ENCODE data around the gene MAPKAPK2.

MAPKAPK2 gene

GRCh38 chr1:206678490-206678889 lies 6.2 kb upstream of the MAPKAPK2 start:
- intact Hi-C loops (cut with DNase I) = no loop called here

GRCh38 chr1:206679738-206680211 lies 4.9 kb upstream of the MAPKAPK2 start:
- peak in 1 of 42 donors; percentile 13 for DNase-seq
- intact Hi-C loops (cut with DNase I) = loop anchor here (2.0 kb wide), 1 partner anchor 15 kb away; no protein-coding TSS in a partner anchor

More at GRCh38 chr1:206678490-206678889, 6.2 kb upstream of the MAPKAPK2 start:
- no peak for DNase-seq

- intact Hi-C loops (cut with DNase I) = loop anchor here (2.0 kb wide), 1 partner anchor 15 kb away; no protein-coding TSS in a partner anchor
- DNase-seq = peak in 38 of 42 donors; percentile 16 to 76 (median 52)
Observed at GRCh38 chr1:206680279-206680678, 4.4 kb upstream of the MAPKAPK2 start.

- intact Hi-C loops (cut with DNase I) = loop anchor here (2.0 kb wide), 1 partner anchor 17 kb away; no protein-coding TSS in a partner anchor
- DNase-seq = no peak
Observed at GRCh38 chr1:206681359-206681758, 3.3 kb upstream of the MAPKAPK2 start.

- intact Hi-C loops (cut with DNase I) = no loop called here
- DNase-seq = no peak
Observed at GRCh38 chr1:206682111-206682510, 2.6 kb upstream of the MAPKAPK2 start.

GRCh38 chr1:206683313-206683712 lies 1.4 kb upstream of the MAPKAPK2 start:
- intact Hi-C loops (cut with DNase I) = no loop called here
- DNase-seq = no peak

- peak in 1 of 42 donors; percentile 23 for DNase-seq
- intact Hi-C loops (cut with DNase I) = no loop called here
Observed at GRCh38 chr1:206684003-206684402, 702 bp upstream of the MAPKAPK2 start.

- DNase-seq = peak in 9 of 42 donors; percentile 6 to 57 (median 23)
- intact Hi-C loops (cut with DNase I) = no loop called here
Observed at GRCh38 chr1:206685334-206685768, 646 bp downstream of the MAPKAPK2 start.

- DNase-seq = peak in 23 of 42 donors; percentile 14 to 64 (median 32)
- intact Hi-C loops (cut with DNase I) = no loop called here
Observed at GRCh38 chr1:206685769-206686477, 1.2 kb downstream of the MAPKAPK2 start.

GRCh38 chr1:206686478-206687249 lies 2.0 kb downstream of the MAPKAPK2 start:
- no peak for DNase-seq
- intact Hi-C loops (cut with DNase I) = no loop called here

- DNase-seq = peak in 7 of 42 donors; percentile 21 to 70 (median 49)
- intact Hi-C loops (cut with DNase I) = no loop called here
Observed at GRCh38 chr1:206687251-206687914, 2.7 kb downstream of the MAPKAPK2 start.

- DNase-seq = no peak
- intact Hi-C loops (cut with DNase I) = no loop called here
Observed at GRCh38 chr1:206687915-206688442, 3.3 kb downstream of the MAPKAPK2 start.

- DNase-seq = peak in 23 of 42 donors; percentile 25 to 72 (median 46)
- intact Hi-C loops (cut with DNase I) = no loop called here
Observed at GRCh38 chr1:206690516-206690915, 5.8 kb downstream of the MAPKAPK2 start.

GRCh38 chr1:206691604-206692003 lies 6.9 kb downstream of the MAPKAPK2 start:
- DNase-seq = peak in 3 of 42 donors; percentile 9 to 15 (median 11)
- intact Hi-C loops (cut with DNase I) = no loop called here

GRCh38 chr1:206693029-206693428 lies 8.3 kb downstream of the MAPKAPK2 start:
- intact Hi-C loops (cut with DNase I) = no loop called here
- peak in 27 of 42 donors; percentile 14 to 74 (median 41) for DNase-seq

- intact Hi-C loops (cut with DNase I) = no loop called here
- DNase-seq = peak in 2 of 42 donors; percentile 10 to 47
Observed at GRCh38 chr1:206693592-206693991, 8.9 kb downstream of the MAPKAPK2 start.

GRCh38 chr1:206694171-206695124 lies 9.7 kb downstream of the MAPKAPK2 start:
- intact Hi-C loops (cut with DNase I) = no loop called here
- DNase-seq = peak in 1 of 42 donors; percentile 9

- DNase-seq = no peak
- intact Hi-C loops (cut with DNase I) = no loop called here
Observed at GRCh38 chr1:206695733-206696132, 11.0 kb downstream of the MAPKAPK2 start.
